HepG2 (cell line): ENCODE results near the gene ST6GALNAC4. TPM values are rescaled to one million over a fixed set of nuclear protein-coding genes. Genes with fewer than 3 reads are reported as not detected.

Source experiments
- ARHGAP35 ChIP-seq: sonication (generic); formaldehyde crosslinking; IDR thresholded peaks from 2 replicates; pipeline ENCODE4 v1.9.0; 2022; ENCODE audit warnings: mild to moderate bottlenecking, inconsistent platforms, moderate library complexity, missing genetic modification reagents, borderline replicate concordance
- ELF3 ChIP-seq: IDR thresholded peaks from 2 replicates; pipeline ENCODE4 v1.6.1; 2016; ENCODE audit warnings: missing genetic modification reagents, missing compliant biosample characterization
- ETV6 ChIP-seq: sonication (generic); formaldehyde crosslinking; conservative IDR thresholded peaks from 2 replicates; pipeline ENCODE4 v1.4.0; 2020; ENCODE audit warnings: missing genetic modification reagents
- LCORL ChIP-seq, 2 experiments: fragments of 450-650 bp in 1 of 2; sonication (generic) in 1 of 2; formaldehyde crosslinking in 1 of 2; IDR thresholded peaks; 2 replicates each; pipeline versions ENCODE4 v1.5.0 to v1.6.1; 2017 to 2020; ENCODE audit warnings: antibody characterized with exemption in 1 of 2, missing genetic modification reagents in 1 of 2
- MAFK ChIP-seq, 2 experiments: IDR thresholded peaks in 1 of 2; conservative IDR thresholded peaks in 1 of 2; 2 replicates each; pipeline ENCODE4 v1.6.1; 2011; ENCODE audit warnings: improper control_type of control experiment in 2 of 2, low read length in 2 of 2
- MEIS2 ChIP-seq: sonication (generic); formaldehyde crosslinking; IDR thresholded peaks from 2 replicates; pipeline ENCODE4 v1.9.0; 2021; ENCODE audit warnings: mild to moderate bottlenecking, missing genetic modification reagents
- PATZ1 ChIP-seq: sonication (generic); formaldehyde crosslinking; IDR thresholded peaks from 2 replicates; pipeline ENCODE4 v1.4.0; 2020; ENCODE audit warnings: missing genetic modification reagents
- RARA ChIP-seq: IDR thresholded peaks from 2 replicates; pipeline ENCODE4 v1.6.1; 2016; ENCODE audit warnings: missing genetic modification reagents, missing compliant biosample characterization
- TBX2 ChIP-seq: sonication (generic); formaldehyde crosslinking; IDR thresholded peaks from 2 replicates; pipeline ENCODE4 v1.5.0; 2020; ENCODE audit warnings: missing genetic modification reagents, mild to moderate bottlenecking, borderline replicate concordance
- TMF1 ChIP-seq: sonication (generic); formaldehyde crosslinking; IDR thresholded peaks from 2 replicates; pipeline ENCODE4 v1.8.1; 2022; ENCODE audit warnings: low read depth, missing genetic modification reagents
- ZBED4 ChIP-seq: sonication (generic); formaldehyde crosslinking; IDR thresholded peaks from 2 replicates; pipeline ENCODE4 v1.4.0; 2020; ENCODE audit warnings: missing genetic modification reagents, borderline replicate concordance
- ZNF333 ChIP-seq: sonication (generic); formaldehyde crosslinking; IDR thresholded peaks from 2 replicates; pipeline ENCODE4 v1.4.0; 2020; ENCODE audit warnings: mild to moderate bottlenecking, missing genetic modification reagents, borderline replicate concordance
- ZNF34 ChIP-seq: sonication (generic); formaldehyde crosslinking; IDR thresholded peaks from 2 replicates; pipeline ENCODE4 v1.4.0; 2020; ENCODE audit warnings: mild to moderate bottlenecking, missing genetic modification reagents, borderline replicate concordance
- ZNF615 ChIP-seq: sonication (generic); formaldehyde crosslinking; IDR thresholded peaks from 2 replicates; pipeline ENCODE4 v1.5.0; 2020; ENCODE audit warnings: mild to moderate bottlenecking, missing genetic modification reagents, borderline replicate concordance
- ZNF687 ChIP-seq: sonication (generic); formaldehyde crosslinking; IDR thresholded peaks from 2 replicates; pipeline ENCODE4 v1.5.1; 2020; ENCODE audit warnings: mild to moderate bottlenecking, missing genetic modification reagents, moderate library complexity
- ZNF776 ChIP-seq: sonication (generic); formaldehyde crosslinking; IDR thresholded peaks from 2 replicates; pipeline ENCODE4 v1.4.0; 2020; ENCODE audit warnings: mild to moderate bottlenecking, missing genetic modification reagents
- ZNF781 ChIP-seq: sonication (generic); formaldehyde crosslinking; IDR thresholded peaks from 2 replicates; pipeline ENCODE4 v1.5.1; 2020; ENCODE audit warnings: borderline replicate concordance, mild to moderate bottlenecking, missing genetic modification reagents; ENCODE audit errors: not compliant biosample characterization
- ZSCAN20 ChIP-seq: sonication (generic); formaldehyde crosslinking; IDR thresholded peaks from 2 replicates; pipeline ENCODE4 v1.4.0; 2020; ENCODE audit warnings: missing genetic modification reagents, mild to moderate bottlenecking, borderline replicate concordance
- polyA plus RNA-seq, 8 experiments: library from polyadenylated mRNA; depleted of rRNA in 3 of 8; stranded (reverse) in 7 of 8; unstranded in 1 of 8; fragments of >200 nt; fragmentation: Illumina TruSeq in 4 of 8; extraction: Trizol in 4 of 8; gene quantifications; 2 replicates each; pipeline versions ENCODE4 v1.2.1 to v1.2.3, GENCODE V29; 2011 to 2016; ENCODE audit warnings: low read depth in 4 of 8, missing spikeins in 1 of 8, mixed read lengths in 1 of 8; ENCODE audit not compliant: insufficient read depth in 1 of 8
- total RNA-seq, 5 experiments: library from RNA; depleted of rRNA; stranded (reverse); fragments of >200 nt; fragmentation: Illumina TruSeq; extraction: Trizol; gene quantifications; 2 replicates each; pipeline ENCODE4 v1.2.3, GENCODE V29; 2016; ENCODE audit warnings: low read depth in 1 of 5

Gene ST6GALNAC4
- total and polyA plus RNA-seq, 2 of the 13 experiments (the other 11 are each of a cell fraction or from before 2014, with no cell fraction given), result 18.8 to 27.7 TPM

DNA sequence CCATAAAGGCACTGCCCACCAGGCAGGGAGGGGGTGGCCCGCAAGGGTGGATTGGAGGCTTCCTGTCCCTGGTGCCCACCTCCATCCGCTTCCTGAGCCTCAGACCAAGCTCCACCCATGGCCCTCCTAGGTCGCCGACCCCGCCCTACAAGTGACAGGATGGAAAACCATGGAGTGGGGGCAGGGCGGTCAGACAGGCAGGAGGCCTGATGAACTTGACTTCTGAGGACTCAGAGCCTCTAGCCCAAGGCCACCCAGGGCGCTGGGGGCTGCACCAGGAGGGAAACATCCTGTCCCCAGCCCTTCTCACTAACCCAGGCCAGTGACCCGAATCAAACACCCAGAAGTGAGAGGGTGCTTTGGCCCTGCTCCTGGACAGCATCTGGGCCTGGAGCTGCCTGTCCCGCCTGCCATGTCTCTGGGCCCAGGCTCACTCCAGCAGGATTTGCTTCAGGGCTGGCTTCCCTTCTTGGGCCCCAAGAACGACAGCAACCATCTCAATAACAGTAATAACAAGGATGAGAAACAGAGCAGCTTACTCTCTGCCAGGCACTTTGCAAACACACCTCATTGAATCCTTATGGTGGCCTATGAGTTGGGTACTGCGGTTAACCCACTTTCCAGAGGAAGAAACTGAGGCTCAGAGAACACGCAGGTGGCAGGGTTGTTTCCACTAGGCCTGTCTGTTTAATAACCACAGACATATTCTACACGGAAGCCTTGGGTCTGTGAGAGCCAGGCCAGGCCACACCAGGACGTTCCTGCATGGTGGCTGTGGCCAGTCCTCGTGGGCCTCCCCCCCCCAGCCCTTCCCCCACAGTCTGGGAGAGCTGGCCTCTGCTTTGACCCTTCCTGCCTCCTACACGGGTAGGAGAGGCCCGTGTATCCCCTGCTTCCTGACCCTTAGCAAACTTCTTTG is 13.0 kb downstream of the ST6GALNAC4 start (continued):
- TF ChIP-seq ZNF687 (CRISPR knock-in tag), result peak; percentile 84
- TF ChIP-seq LCORL (IDR thresholded peaks at IDR 0.05), result no peak
- peak; percentile 96 for TF ChIP-seq LCORL (CRISPR knock-in tag; IDR thresholded peaks at IDR 0.05)
- TF ChIP-seq ETV6 (CRISPR knock-in tag), result 0 out of 2 replicates have a peak, but pooled peaks have one; percentile 46
- TF ChIP-seq ARHGAP35, result no peak
- no peak for TF ChIP-seq ZNF776 (CRISPR knock-in tag)
- no peak for TF ChIP-seq MAFK (conservative IDR thresholded peaks at IDR 0.05 in 1 of 2, IDR thresholded peaks at IDR 0.05 in 1 of 2; ENCODE audit: low read length in 2 of 2)
- peak; percentile 98 for TF ChIP-seq RARA (CRISPR knock-in tag)
- no peak for TF ChIP-seq ZSCAN20
- peak; percentile 94 for TF ChIP-seq PATZ1 (CRISPR knock-in tag)
- peak; percentile 54; the same call in 1 of the 2 replicates for TF ChIP-seq ZBED4 (CRISPR knock-in tag)
- no peak for TF ChIP-seq ZNF615 (CRISPR knock-in tag)
- peak; percentile 93 for TF ChIP-seq MEIS2 (CRISPR knock-in tag)
- no peak for TF ChIP-seq ZNF333
- TF ChIP-seq ELF3, result peak; percentile 74
- no peak for TF ChIP-seq TMF1
- TF ChIP-seq ZNF34 (CRISPR knock-in tag), result no peak
- TF ChIP-seq TBX2 (CRISPR knock-in tag), result no peak; the same call in 1 of the 2 replicates
- no peak for TF ChIP-seq ZNF781 (CRISPR knock-in tag)
